Bladder microvascular endothelial cell (primary cell): ENCODE measurements around the gene PLPPR1. TPM values are rescaled to one million over a fixed set of nuclear protein-coding genes. Genes with fewer than 3 reads are reported as not detected.

Experiments used
- total RNA-seq: library from RNA; depleted of rRNA; stranded (reverse); fragments of >200 nt; gene quantifications from 2 replicates; pipeline ENCODE4 v1.2.3, GENCODE V29; 2014

PLPPR1 gene
- total RNA-seq = 0.19 TPM in 1 of 2 replicates, not detected in the other

DNA sequence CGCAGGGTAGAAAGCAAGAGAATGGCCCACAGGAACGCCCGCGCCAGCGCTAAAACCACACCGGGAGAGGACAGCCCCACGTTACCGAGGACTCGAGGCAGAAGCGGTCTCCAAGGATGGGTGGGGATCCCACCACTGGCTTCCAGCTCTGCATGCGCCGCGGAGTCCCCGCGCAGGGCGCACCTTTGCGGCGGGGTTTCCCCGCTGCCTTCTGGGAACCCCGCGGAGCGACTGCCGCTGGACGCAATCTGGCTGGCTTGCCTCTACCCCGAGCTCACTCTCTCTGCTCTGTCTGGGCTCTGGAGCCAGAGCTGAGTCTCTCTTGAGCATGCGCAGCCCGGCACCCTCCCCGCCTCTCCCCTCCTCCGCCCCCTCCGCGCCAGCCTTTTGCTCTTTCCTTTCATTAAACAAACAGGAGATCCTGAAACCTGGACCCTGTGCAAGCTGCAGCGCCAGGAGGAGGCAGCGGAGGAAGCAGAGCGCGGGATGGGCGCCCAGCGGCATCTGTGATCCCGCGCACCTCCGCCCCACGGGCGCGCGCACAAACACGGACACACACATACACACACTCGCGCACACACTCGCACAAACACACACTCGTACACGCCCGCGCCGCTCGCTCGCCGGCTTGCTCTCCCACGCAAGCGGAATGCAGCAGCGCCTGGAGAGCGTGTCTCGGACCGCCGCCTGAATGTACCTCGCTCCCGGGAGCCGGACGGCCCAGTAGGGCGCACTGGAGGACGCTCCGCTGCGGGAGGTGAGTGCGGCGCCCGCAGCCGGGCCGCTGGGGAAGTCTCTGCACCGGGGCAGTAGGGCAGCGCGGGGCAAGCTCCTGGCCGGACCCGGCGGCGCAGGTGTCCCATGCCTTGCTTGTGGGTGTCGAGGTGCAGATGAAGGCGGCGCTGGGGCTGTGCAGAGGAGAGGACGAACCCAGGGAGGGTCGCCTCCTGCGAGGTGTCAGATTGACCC lies at the start of gene PLPPR1:
PLPPR1 (plus strand) TSS at position 382 of the 969 bp plus-strand sequence.

